Thymus (tissue), 11 donors: ENCODE data around the gene HACD2. TPM values are rescaled to one million over a fixed set of nuclear protein-coding genes. Genes with fewer than 3 reads are reported as not detected.

ENCODE experiments used
- DNase-seq, 9 donors: peaks; one replicate each; pipeline ENCODE4 v3.0.0-alpha.2; 2013; ENCODE audit warnings: low spot score in 9 of 9, low read depth in 6 of 9, missing footprints in 1 of 9
- H3K27ac ChIP-seq, 2 donors: one replicate each; pipeline ENCODE4 v1.5.1; 2013; ENCODE audit warnings: control low read depth in 1 of 2, low read depth in 1 of 2, low read length in 1 of 2, mild to moderate bottlenecking in 1 of 2, moderate library complexity in 1 of 2
- H3K27me3 ChIP-seq, 2 donors: one replicate each; pipeline ENCODE4 v1.5.1; 2013; ENCODE audit warnings: low read length in 1 of 2; ENCODE audit not compliant: control insufficient read depth in 2 of 2, insufficient read depth in 1 of 2
- H3K36me3 ChIP-seq, 2 donors: one replicate each; pipeline ENCODE4 v1.5.1; 2013; ENCODE audit warnings: low read length in 1 of 2, mild to moderate bottlenecking in 1 of 2, moderate library complexity in 1 of 2; ENCODE audit not compliant: control insufficient read depth in 2 of 2, insufficient read depth in 2 of 2
- H3K4me1 ChIP-seq, 2 donors: one replicate each; pipeline ENCODE4 v1.5.1; 2013; ENCODE audit warnings: low read length in 2 of 2; ENCODE audit not compliant: control insufficient read depth in 2 of 2, insufficient read depth in 2 of 2
- H3K4me3 ChIP-seq, 2 donors: one replicate each; pipeline ENCODE4 v1.5.1; 2013; ENCODE audit warnings: low read length in 2 of 2, control low read depth in 1 of 2, mild to moderate bottlenecking in 1 of 2
- H3K9me3 ChIP-seq, 2 donors: one replicate each; pipeline ENCODE4 v1.5.1; 2013; ENCODE audit warnings: low read length in 1 of 2, mild to moderate bottlenecking in 1 of 2; ENCODE audit not compliant: control insufficient read depth in 2 of 2, insufficient read depth in 1 of 2
- WGBS: extraction: QIAGEN DNeasy Blood & Tissue Kit; methylation state at CpG from one replicate; pipeline ENCODE4 v1.1.7; 2013; 5-methylcytosine and 5-hydroxymethylcytosine counted together
- polyA plus RNA-seq: library from polyadenylated mRNA; stranded (reverse); fragments of 200-250 nt; gene quantifications from one replicate; pipeline ENCODE4 v1.2.3, GENCODE V29; 2013
- total RNA-seq: library from RNA; stranded (reverse); fragments of 120-200 nt; gene quantifications from one replicate; pipeline ENCODE4 v1.2.4, GENCODE V29; 2013
- donor health status: healthy.

HACD2 gene
- total and polyA plus RNA-seq, 2 donors = 12.2 to 16.1 TPM

- no peak for DNase-seq
- no peaks in the 10 kb centered on the region for H3K4me1 ChIP-seq
- no peak overlapping the region for H3K4me3 ChIP-seq
- peaks cover 0 to 27% of the 10 kb centered on the region in 2 donors for H3K27me3 ChIP-seq
- no peak overlapping the region for H3K27ac ChIP-seq
- H3K36me3 ChIP-seq = no peaks in the 10 kb centered on the region
- 90% methylated on average over 5 of the region's 5 CpGs for WGBS
- no peaks in the 10 kb centered on the region for H3K9me3 ChIP-seq
Measured at GRCh38 chr3:123458255-123458654, 126.6 kb downstream of the HACD2 start.

- no peak overlapping the region for H3K27ac ChIP-seq
- DNase-seq = no peak
- WGBS = 100% methylated on average over 1 of the region's 1 CpG
- H3K36me3 ChIP-seq = no peaks in the 10 kb centered on the region
- no peaks in the 10 kb centered on the region for H3K4me1 ChIP-seq
- H3K27me3 ChIP-seq = peaks cover 0 to 27% of the 10 kb centered on the region in 2 donors
- no peaks in the 10 kb centered on the region for H3K9me3 ChIP-seq
- H3K4me3 ChIP-seq = no peak overlapping the region
Measured at GRCh38 chr3:123457841-123458240, 127.0 kb downstream of the HACD2 start.

- peaks cover 25 to 50% of the 10 kb centered on the region in 2 donors for H3K27me3 ChIP-seq
- WGBS = 83% methylated on average over 3 of the region's 3 CpGs
- H3K27ac ChIP-seq = no peak overlapping the region
- peaks cover 0 to under 1% of the 10 kb centered on the region in 2 donors for H3K9me3 ChIP-seq
- H3K4me3 ChIP-seq = no peak overlapping the region
- H3K36me3 ChIP-seq = no peaks in the 10 kb centered on the region
- peaks cover 0 to 2% of the 10 kb centered on the region in 2 donors for H3K4me1 ChIP-seq
- DNase-seq = no peak
Measured at GRCh38 chr3:123453675-123454074, 131.2 kb downstream of the HACD2 start.

- Histone ChIP-seq H3K27me3 (peaks cover 41 to 65% of the 10 kb centered on the region in 2 donors), H3K4me3 (no peak overlapping the region), H3K9me3 (peaks cover 0 to 4% of the 10 kb centered on the region in 2 donors), H3K36me3 (no peaks in the 10 kb centered on the region), H3K27ac (no peak overlapping the region), H3K4me1 (peaks cover 5% of the 10 kb centered on the region in 2 donors)
- WGBS = 89% methylated on average over 4 of the region's 4 CpGs
- DNase-seq = no peak
Measured at GRCh38 chr3:123451186-123451585, 133.7 kb downstream of the HACD2 start.

GRCh38 chr3:123449997-123450604 is 134.8 kb downstream of the HACD2 start:
- no peak overlapping the region for H3K27ac ChIP-seq
- DNase-seq = no peak
- peaks cover 41 to 73% of the 10 kb centered on the region in 2 donors for H3K27me3 ChIP-seq

GRCh38 chr3:123449102-123449996 is 135.5 kb downstream of the HACD2 start:
- peaks cover 5% of the 10 kb centered on the region in 2 donors for H3K4me1 ChIP-seq
- H3K9me3 ChIP-seq = peaks cover 0 to 4% of the 10 kb centered on the region in 2 donors
- H3K36me3 ChIP-seq = no peaks in the 10 kb centered on the region
- no peak overlapping the region for H3K27ac ChIP-seq
- peak overlapping the region in 1 of 2 donors; percentile 47 for H3K4me3 ChIP-seq
- peak in 1 of 9 donors; percentile 5 for DNase-seq
- H3K27me3 ChIP-seq = peaks cover 41 to 75% of the 10 kb centered on the region in 2 donors
- 2% methylated on average over 114 of the region's 114 CpGs for WGBS

More at GRCh38 chr3:123449997-123450604, 134.8 kb downstream of the HACD2 start:
- 18% methylated on average over 33 of the region's 33 CpGs for WGBS
- H3K4me3 ChIP-seq = peak overlapping the region in 1 of 2 donors; percentile 47
- H3K36me3 ChIP-seq = no peaks in the 10 kb centered on the region
- H3K9me3 ChIP-seq = peaks cover 0 to 4% of the 10 kb centered on the region in 2 donors
- H3K4me1 ChIP-seq = peaks cover 5% of the 10 kb centered on the region in 2 donors

GRCh38 chr3:123448536-123449101 is 136.2 kb downstream of the HACD2 start, which contains the start of gene ADCY5:
TSS of gene ADCY5 (minus strand) at chr3:123449090. CDS start at chr3:123448545, 545 bp downstream.
- DNase-seq = peak in 1 of 9 donors; percentile 19
- Histone ChIP-seq H3K4me3 (peak within 1 kb of the TSS; percentile 13 to 47), H3K4me1 (peaks cover 5% of the 10 kb centered on the region in 2 donors), H3K27ac (no peak within 1 kb of the TSS), H3K36me3 (no peaks in the 10 kb centered on the region), H3K9me3 (peaks cover 0 to 4% of the 10 kb centered on the region in 2 donors), H3K27me3 (peaks cover 41 to 78% of the 10 kb centered on the region in 2 donors)
- WGBS = 3% methylated on average over 67 of the region's 67 CpGs

- H3K36me3 ChIP-seq = no peaks in the 10 kb centered on the region
- H3K27ac ChIP-seq = no peak overlapping the region
- peak overlapping the region; percentile 13 to 47 for H3K4me3 ChIP-seq
- H3K27me3 ChIP-seq = peaks cover 41 to 79% of the 10 kb centered on the region in 2 donors
- H3K9me3 ChIP-seq = peaks cover 0 to 4% of the 10 kb centered on the region in 2 donors
- 14% methylated on average over 110 of the region's 110 CpGs for WGBS
- peak in 6 of 9 donors; percentile 4 to 52 (median 18) for DNase-seq
- peaks cover 5% of the 10 kb centered on the region in 2 donors for H3K4me1 ChIP-seq
Measured at GRCh38 chr3:123447749-123448517, 136.9 kb downstream of the HACD2 start.
